GM23248 (cell line): Measurements from ENCODE around the gene SNRPD2. TPM values are rescaled to one million over a fixed set of nuclear protein-coding genes. Genes with fewer than 3 reads are reported as not detected.

ENCODE experiments used
- DNase-seq: peaks from one replicate; pipeline ENCODE4 v3.0.0-alpha.2; 2015
- H2AFZ ChIP-seq: fragments of 200-600 bp; sonication (generic); 2 replicates; pipeline ENCODE4 v1.6.1; 2016; ENCODE audit warnings: antibody characterized with exemption
- H3F3A ChIP-seq: fragments of 200-600 bp; sonication (generic); 2 replicates; pipeline ENCODE4 v1.6.1; 2016; ENCODE audit warnings: mild to moderate bottlenecking, antibody characterized with exemption, mixed run types; ENCODE audit not compliant: insufficient read depth
- H3K27ac ChIP-seq: fragments of 200-600 bp; sonication (generic); 2 replicates; pipeline ENCODE4 v1.5.1; 2016; ENCODE audit warnings: mild to moderate bottlenecking
- H3K27me3 ChIP-seq: fragments of 200-600 bp; sonication (generic); replicated peaks from 2 replicates; pipeline ENCODE4 v1.6.1; 2016; ENCODE audit warnings: mild to moderate bottlenecking; ENCODE audit not compliant: insufficient read depth
- H3K36me3 ChIP-seq: fragments of 200-600 bp; sonication (generic); 2 replicates; pipeline ENCODE4 v1.6.1; 2016; ENCODE audit warnings: low read depth, mild to moderate bottlenecking
- H3K4me1 ChIP-seq: fragments of 200-600 bp; sonication (generic); 2 replicates; pipeline ENCODE4 v1.6.1; 2016; ENCODE audit warnings: mild to moderate bottlenecking; ENCODE audit not compliant: insufficient read depth
- H3K4me2 ChIP-seq: fragments of 200-600 bp; sonication (generic); one replicate; pipeline ENCODE4 v1.6.1; 2016; ENCODE audit warnings: mild to moderate bottlenecking; ENCODE audit not compliant: unreplicated experiment
- H3K4me3 ChIP-seq: fragments of 200-600 bp; sonication (generic); 2 replicates; pipeline ENCODE4 v1.5.1; 2016; ENCODE audit warnings: mild to moderate bottlenecking
- H3K79me2 ChIP-seq: fragments of 200-600 bp; sonication (generic); 2 replicates; pipeline ENCODE4 v1.6.1; 2016; ENCODE audit warnings: mild to moderate bottlenecking; ENCODE audit not compliant: insufficient read depth
- H3K9ac ChIP-seq: fragments of 200-600 bp; sonication (generic); 2 replicates; pipeline ENCODE4 v1.6.1; 2016; ENCODE audit warnings: mild to moderate bottlenecking
- H3K9me2 ChIP-seq: fragments of 200-600 bp; sonication (generic); 2 replicates; pipeline ENCODE4 v1.6.1; 2016; ENCODE audit warnings: mixed run types, mild to moderate bottlenecking, moderate library complexity; ENCODE audit not compliant: insufficient read depth
- H3K9me3 ChIP-seq: fragments of 200-600 bp; sonication (generic); one replicate; pipeline ENCODE4 v1.6.1; 2017; ENCODE audit warnings: low read depth
- H4K20me1 ChIP-seq: fragments of 200-600 bp; sonication (generic); 2 replicates; pipeline ENCODE4 v1.6.0; 2016; ENCODE audit not compliant: insufficient read depth
- EZH2 ChIP-seq: fragments of 200-600 bp; sonication (generic); IDR thresholded peaks from 2 replicates; pipeline ENCODE4 v1.6.1; 2018; ENCODE audit warnings: antibody characterized with exemption, mild to moderate bottlenecking; ENCODE audit not compliant: insufficient read depth, poor library complexity, severe bottlenecking
- EZH2phosphoT487 ChIP-seq: fragments of 200-600 bp; sonication (generic); IDR thresholded peaks from 2 replicates; pipeline ENCODE4 v1.6.1; 2018; ENCODE audit warnings: antibody characterized with exemption, moderate library complexity, mild to moderate bottlenecking, low read depth; ENCODE audit not compliant: insufficient read depth
- WGBS, 2 experiments: methylation state at CpG; one replicate each; pipeline ENCODE4 v1.1.6; 2015 to 2017; ENCODE audit warnings: low lambda C conversion rate in 2 of 2, low coverage in 1 of 2; ENCODE audit errors: missing lambda C conversion rate in 2 of 2; 5-methylcytosine and 5-hydroxymethylcytosine counted together
- in situ Hi-C: fragments of 300-500 bp; cut with MboI; formaldehyde crosslinking; loops from 2 replicates; pipeline ENCODE4 v1.15.0; 2020
- polyA plus RNA-seq: library from polyadenylated mRNA; unstranded; fragments of >200 nt; fragmentation: Nextera tagmentation; extraction: Ambion mirVana; gene quantifications from 2 replicates; pipeline ENCODE4 v1.2.1, GENCODE V29; 2016
- total RNA-seq: library from RNA; depleted of rRNA; stranded (reverse); fragments of >200 nt; shearing (Covaris generic); gene quantifications from 2 replicates; pipeline ENCODE4 v1.2.3, GENCODE V29; 2014

The SNRPD2 gene
- total and polyA plus RNA-seq, 2 experiments from 2014 or later = 129 to 544 TPM

GRCh38 chr19:45705710-45706415, 14.1 kb upstream of the SNRPD2 start:
- Histone ChIP-seq H3F3A (peaks cover 13% of the 10 kb centered on the region; the same call in 1 of the 2 replicates), H3K4me2 (no peak overlapping the region), H2AFZ (no peak overlapping the region), H3K27me3 (no peaks in the 10 kb centered on the region), H3K4me1 (peaks cover 9% of the 10 kb centered on the region; the same call in 1 of the 2 replicates), H3K9me3 (no peaks in the 10 kb centered on the region), H3K79me2 (peaks cover 17% of the 10 kb centered on the region), H3K4me3 (no peak overlapping the region), H4K20me1 (no peaks in the 10 kb centered on the region), H3K36me3 (no peaks in the 10 kb centered on the region), H3K9ac (no peak overlapping the region), H3K9me2 (no peaks in the 10 kb centered on the region), H3K27ac (no peak overlapping the region)
- 82 to 85% methylated on average over 12 of the region's 12 CpGs for WGBS, 2 experiments
- TF ChIP-seq EZH2 (no peak), EZH2phosphoT487 (no peak)
- in situ Hi-C loops = no loop called here
- DNase-seq = no peak

GRCh38 chr19:45705115-45705514, 13.4 kb upstream of the SNRPD2 start:
- Histone ChIP-seq H3K9me3 (no peaks in the 10 kb centered on the region), H3K27me3 (no peaks in the 10 kb centered on the region), H3K4me3 (no peak overlapping the region), H3K79me2 (peaks cover 10% of the 10 kb centered on the region; the same call in 1 of the 2 replicates), H2AFZ (no peak overlapping the region), H3K9ac (no peak overlapping the region), H3K36me3 (no peaks in the 10 kb centered on the region), H3F3A (peaks cover 13% of the 10 kb centered on the region; the same call in 1 of the 2 replicates), H3K27ac (no peak overlapping the region), H4K20me1 (no peaks in the 10 kb centered on the region), H3K9me2 (no peaks in the 10 kb centered on the region), H3K4me2 (no peak overlapping the region), H3K4me1 (peaks cover 9% of the 10 kb centered on the region; the same call in 1 of the 2 replicates)
- no peak for DNase-seq
- 93 to 95% methylated on average over 9 of the region's 9 CpGs for WGBS, 2 experiments
- TF ChIP-seq EZH2phosphoT487 = no peak
- TF ChIP-seq EZH2 = no peak
- in situ Hi-C loops = no loop called here

GRCh38 chr19:45701676-45702075, 9.9 kb upstream of the SNRPD2 start:
- H3K79me2 ChIP-seq = no peaks in the 10 kb centered on the region
- TF ChIP-seq EZH2 (no peak), EZH2phosphoT487 (no peak)
- no peak overlapping the region for H3K27ac ChIP-seq
- H3F3A ChIP-seq = peaks cover 2% of the 10 kb centered on the region; the same call in 1 of the 2 replicates
- no peak for DNase-seq
- no peak overlapping the region for H2AFZ ChIP-seq
- H3K27me3 ChIP-seq = no peaks in the 10 kb centered on the region
- in situ Hi-C loops = no loop called here
- H3K9me3 ChIP-seq = no peaks in the 10 kb centered on the region
- H3K9me2 ChIP-seq = no peaks in the 10 kb centered on the region
- no peak overlapping the region for H3K4me2 ChIP-seq
- no peaks in the 10 kb centered on the region for H3K36me3 ChIP-seq
- H3K4me3 ChIP-seq = no peak overlapping the region
- H4K20me1 ChIP-seq = no peaks in the 10 kb centered on the region
- 96 to 99% methylated on average over 7 of the region's 7 CpGs for WGBS, 2 experiments
- H3K9ac ChIP-seq = no peak overlapping the region
- H3K4me1 ChIP-seq = peaks cover 5% of the 10 kb centered on the region; the same call in 1 of the 2 replicates

- H3K9ac ChIP-seq = peak overlapping the region; percentile 95
- H3K4me3 ChIP-seq = peak overlapping the region; percentile 86
- peak overlapping the region; percentile 93 for H3K4me2 ChIP-seq
- H3K9me2 ChIP-seq = no peaks in the 10 kb centered on the region
- in situ Hi-C loops = no loop called here
- TF ChIP-seq EZH2 (no peak), EZH2phosphoT487 (no peak)
- DNase-seq = peak; percentile 86
- 1 to 2% methylated on average over 22 of the region's 22 CpGs for WGBS, 2 experiments
- peaks cover 2% of the 10 kb centered on the region; the same call in 1 of the 2 replicates for H3K36me3 ChIP-seq
- peaks cover 34% of the 10 kb centered on the region for H3K79me2 ChIP-seq
- peaks cover 10% of the 10 kb centered on the region for H3K4me1 ChIP-seq
- H2AFZ ChIP-seq = peak overlapping the region; percentile 92
- peak overlapping the region; percentile 89 for H3K27ac ChIP-seq
- no peaks in the 10 kb centered on the region for H3K27me3 ChIP-seq
- no peaks in the 10 kb centered on the region for H4K20me1 ChIP-seq
- H3F3A ChIP-seq = no peaks in the 10 kb centered on the region
- no peaks in the 10 kb centered on the region for H3K9me3 ChIP-seq
Observed at GRCh38 chr19:45693106-45693788, 1.5 kb upstream of the SNRPD2 start.
